HG03095 (cell line): ENCODE measurements around the gene FAM174C.
"Not testable (repeated sequence)": the region's sequence is repeated elsewhere in the genome, so short reads cannot be mapped to it uniquely, and the experiment has no call there.

Experiments
- ATAC-seq: cut with Tn5 transposase; IDR thresholded peaks from one replicate; pipeline ENCODE4 v1.9.1; 2021; ENCODE audit warnings: moderate library complexity; ENCODE audit not compliant: unreplicated experiment

The FAM174C gene

DNA sequence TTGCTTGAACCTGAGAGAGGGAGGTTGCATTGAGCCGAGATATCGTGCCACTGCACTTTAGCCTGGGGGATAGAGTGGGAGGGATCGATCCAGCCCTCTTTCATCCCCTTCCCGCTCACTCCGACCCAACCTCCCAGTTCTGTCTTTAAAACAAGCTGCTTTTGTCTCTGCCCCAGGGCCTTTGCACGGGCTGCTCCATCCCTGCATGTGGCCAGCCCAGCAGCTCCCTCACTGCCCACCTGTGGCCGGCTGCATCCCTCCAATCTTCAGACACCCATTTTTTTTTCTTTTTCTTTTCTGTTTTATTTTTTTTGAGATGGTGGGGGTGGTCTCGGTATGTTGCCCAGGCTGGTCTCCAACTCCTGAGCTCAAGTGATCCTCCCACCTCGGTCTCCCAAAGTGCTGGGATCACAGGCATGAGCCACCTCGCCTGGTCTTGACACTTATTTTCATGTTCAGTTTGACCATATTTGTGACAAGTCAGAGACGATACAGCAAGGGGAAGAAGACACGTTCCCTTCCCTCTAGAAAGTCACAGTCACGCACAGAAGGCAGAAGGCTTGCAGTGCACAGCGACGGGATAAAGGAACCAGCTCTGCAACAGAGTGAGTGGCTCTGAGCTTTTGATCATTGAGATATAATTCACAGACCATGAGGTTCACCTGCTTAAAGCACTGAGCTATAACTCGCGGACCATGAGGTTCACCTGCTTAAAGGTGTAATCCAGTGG is 42.1 kb downstream of the FAM174C start:
- no peak for ATAC-seq

DNA sequence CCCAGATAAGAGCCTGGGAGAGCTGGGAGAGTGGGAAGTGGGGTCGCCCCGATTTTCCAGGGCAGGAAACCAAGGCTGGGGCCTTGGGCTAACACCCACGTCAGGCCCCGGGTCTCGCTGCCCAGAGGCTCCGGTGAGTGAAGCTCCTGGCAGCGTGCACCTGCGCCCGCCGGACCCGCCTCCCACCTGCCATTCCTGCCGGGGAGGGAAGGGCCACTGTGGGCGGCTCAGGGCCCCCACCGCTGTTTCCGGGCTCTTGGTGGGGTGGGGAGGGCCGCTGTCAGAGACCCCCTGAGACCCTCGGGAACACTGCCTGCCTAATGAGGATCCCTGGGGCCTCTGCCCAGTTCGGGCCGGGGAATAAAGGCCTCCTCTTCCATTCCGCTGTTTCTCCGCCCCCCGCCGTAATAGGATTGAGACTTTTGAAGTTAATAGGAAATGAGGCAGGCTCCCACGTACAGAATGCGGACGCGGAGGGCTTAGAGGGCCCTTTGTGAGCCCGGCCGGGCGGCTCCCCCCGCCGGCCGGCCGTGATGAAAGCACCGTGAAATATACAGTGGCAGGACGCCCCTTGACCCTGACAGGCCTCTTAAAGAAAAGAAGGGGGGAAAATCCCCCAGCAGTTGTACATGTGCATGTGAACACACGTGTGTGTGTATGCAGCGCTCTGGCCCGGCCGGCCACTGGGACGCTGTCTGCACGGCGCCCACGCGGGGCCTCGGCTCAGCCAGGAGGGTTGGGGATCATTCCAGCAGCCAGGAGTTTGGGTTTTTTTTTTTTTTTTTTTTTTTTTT is 43.5 kb downstream of the FAM174C start:
- no peak for ATAC-seq

DNA sequence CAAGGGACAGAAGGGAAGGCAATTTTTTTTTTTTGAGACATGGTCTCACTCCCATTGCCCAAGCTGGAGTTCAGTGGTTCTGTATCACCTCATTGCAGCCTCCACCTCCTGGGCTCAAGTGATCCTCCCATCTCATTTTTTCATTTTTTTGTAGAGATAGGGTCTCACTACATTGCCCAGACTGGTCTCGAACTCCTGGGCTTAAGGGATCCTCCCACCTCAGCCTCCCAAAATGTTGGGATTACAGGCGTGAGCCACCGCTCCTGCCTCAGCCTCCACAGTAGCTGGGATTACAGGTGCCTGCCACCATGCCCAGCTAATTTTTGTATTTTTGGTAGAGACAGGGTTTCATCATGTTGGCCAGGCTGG is 44.9 kb downstream of the FAM174C start:
- ATAC-seq = not testable (repeated sequence)

DNA sequence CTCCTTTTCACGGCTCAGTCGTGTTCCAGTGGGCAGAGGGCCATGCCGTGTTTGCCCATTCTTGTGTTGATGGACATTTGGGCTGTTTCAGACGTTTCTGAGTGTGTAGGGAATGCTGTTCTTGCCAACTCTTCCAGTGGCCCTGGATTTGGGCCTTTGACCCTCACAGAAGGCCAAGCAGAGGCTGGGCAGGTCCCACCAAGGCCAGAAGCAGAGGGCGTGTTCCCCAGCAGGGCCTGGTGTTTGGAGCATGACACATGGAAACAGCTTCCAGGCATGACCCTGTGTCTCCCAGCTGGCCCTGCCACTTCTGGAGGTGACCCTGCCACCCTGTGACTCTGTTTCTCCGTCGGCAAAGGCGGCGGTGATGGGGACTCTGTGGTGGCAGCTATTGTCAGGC is 46.2 kb downstream of the FAM174C start:
- no peak for ATAC-seq

DNA sequence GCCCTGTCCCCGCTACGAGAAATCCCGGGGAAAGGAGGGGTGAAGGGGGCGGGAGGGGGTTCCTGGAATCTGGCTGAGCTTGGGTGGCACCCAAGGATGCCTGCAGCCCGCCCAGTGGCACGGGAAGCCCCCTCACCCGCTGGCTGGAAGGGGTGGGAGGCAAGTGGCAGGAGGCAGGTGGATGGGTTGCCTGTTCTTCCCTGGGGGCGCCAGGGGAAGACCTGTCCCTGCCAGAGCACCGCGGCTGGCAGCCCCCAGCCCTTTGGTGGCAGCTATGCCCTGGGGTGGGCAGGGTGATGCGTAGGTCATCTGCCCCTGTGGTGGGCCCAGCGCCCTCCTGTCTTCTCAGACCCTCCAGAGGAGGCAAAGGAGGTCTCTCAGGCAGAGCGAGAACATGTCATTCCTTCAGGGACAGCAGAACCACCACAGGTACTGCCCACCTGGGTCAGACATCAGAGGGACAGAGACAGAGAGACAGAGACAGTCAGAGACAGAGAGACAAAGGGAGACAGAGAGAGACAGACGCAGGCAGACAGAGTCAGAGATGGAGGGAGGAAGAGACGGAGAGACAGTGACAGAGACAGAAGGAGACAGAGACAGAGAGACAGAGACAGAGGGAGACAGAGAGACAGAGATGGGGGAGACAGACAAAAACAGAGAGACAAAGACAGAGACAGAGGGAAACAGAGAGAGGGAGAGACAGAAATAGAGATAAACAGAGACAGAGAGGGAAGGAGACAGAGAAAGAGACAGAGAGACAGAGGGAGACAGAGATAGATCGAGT is 47.1 kb downstream of the FAM174C start:
- ATAC-seq = no peak

DNA sequence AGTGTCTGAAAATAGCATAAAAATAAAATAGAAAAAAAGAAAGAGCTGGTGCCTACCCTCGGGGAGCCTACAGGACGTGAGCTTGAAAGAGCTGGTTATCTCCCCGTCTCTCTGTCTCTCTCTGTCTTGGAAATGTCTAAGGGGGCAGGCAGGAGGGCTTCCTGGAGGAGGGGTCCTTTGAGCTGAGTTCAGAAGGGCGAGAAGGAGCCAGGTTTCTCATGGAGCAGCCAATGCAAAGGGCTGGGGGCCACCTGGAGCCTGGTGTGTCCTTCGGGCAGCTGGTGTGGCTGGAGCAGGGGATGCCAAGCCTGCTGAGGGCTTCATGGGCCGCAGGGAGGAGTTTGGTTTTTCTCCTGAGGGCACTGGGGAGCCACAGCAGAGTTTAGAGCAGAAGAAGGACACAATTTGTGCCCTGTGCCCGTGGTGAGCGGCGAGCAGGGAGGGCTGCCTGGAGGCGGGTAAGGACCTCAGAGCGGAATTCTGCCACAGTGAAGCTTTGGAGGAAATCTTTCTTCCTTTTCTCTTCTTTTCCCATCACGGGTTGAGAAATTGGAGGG is 49.0 kb downstream of the FAM174C start:
- no peak for ATAC-seq

DNA sequence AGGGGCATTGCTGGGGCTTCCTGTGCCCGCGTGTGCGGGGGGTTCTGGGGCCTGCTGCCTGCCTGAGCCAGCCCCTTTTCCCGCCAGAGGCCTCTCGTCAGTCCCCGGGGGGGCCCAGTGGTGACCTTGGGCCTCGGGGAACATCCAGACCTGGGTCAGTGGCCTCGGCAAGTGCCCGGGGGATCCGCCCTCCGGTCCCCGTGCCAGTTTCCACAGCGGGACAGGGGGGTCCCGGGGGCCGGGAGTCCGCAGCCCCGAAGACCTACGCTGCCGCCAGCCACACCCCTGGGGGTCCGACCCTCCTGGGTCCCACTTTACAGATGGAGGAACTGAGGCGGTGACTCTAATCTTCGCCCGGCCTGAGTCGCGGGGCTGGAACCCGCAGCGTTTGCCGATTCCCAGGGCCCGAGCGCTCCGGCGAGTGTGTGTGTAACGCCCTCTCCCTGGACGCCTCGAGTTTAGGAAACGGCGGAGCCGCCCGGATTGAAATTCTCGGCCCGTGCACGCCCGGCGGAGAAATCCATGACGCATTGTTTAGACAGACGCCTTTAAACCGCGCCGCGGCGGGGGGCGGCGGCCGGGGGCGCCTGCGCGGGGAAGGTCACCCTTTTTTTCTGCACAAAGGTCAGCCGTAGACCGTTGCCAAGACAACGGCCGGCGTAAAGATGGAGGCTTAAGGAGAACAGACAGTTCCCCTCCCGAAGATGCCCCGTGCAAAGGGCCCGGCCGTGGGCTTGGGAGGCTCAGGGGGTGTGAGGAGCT is 49.7 kb downstream of the FAM174C start:
- ATAC-seq = no peak

DNA sequence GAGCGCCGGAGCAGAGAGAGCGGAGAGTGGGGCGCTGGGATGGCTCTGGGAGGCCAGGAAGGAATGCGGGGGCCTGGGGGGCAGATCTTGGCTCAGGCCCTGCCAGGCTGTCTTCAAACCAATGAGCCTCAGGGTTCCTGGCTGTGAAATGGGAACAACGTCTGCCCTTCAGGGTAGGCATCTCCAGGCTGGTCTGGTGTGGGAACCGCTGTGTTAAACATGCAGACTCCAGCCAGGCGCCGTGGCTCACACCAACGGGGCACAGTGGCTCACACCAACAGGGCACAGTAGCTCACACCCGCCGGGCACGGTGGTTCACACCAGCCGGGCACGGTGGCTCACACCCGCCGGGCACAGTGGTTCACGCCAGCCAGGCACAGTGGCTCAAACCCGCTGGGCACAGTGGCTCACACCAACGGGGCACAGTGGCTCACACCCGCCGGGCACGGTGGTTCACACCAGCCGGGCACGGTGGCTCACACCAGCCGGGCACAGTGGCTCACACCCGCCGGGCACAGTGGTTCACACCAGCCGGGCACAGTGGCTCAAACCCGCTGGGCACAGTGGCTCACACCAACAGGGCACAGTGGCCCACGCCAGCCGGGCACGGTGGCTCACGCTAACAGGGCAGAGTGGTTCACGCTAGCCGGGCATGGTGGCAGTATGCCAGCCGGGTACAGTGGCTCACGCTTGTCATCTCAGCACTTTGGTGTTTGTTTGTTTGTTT is 50.4 kb downstream of the FAM174C start:
- no peak for ATAC-seq

DNA sequence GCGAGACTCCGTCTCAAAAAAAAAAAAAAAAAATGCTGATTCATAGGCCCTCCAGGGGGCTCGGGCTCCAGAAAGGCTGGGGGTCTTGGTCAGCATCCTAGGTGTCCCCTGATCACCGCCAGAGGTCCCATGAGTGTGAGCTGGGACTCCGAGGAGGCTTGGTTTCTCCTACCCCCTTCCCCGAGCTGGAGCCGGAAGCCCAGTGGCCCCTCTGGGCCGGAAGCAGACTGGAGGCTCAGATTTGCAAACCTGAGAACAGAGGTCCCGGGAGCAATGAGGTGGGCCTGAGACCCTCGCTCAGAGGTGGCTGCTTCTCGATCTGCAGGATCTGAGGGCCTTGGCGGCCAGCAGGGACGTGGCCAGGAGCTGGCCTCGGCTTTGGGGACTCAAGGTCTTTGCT is 51.8 kb downstream of the FAM174C start:
- ATAC-seq = no peak
